ENCODE data around the gene MRPL10. TPM values are rescaled to one million over a fixed set of nuclear protein-coding genes. Genes with fewer than 3 reads are reported as not detected.

Gene MRPL10
- 31.0 and 45.8 TPM in 2 replicates for total RNA-seq

GRCh38 chr17:47831003-47831933, at the start of gene MRPL10, which contains the start of gene LRRC46:
MRPL10 (minus strand) TSS chr17:47831541; CDS start chr17:47831511, 30 bp downstream.
LRRC46 (plus strand) TSS chr17:47831670; CDS start chr17:47831990, 320 bp downstream.

GRCh38 chr17:47850692-47851573, 19.6 kb upstream of the MRPL10 start, which contains the start of gene SP6:
SP6 (minus strand) TSS chr17:47851163; CDS start chr17:47848429, 2,734 bp downstream.

GRCh38 chr17:47840742-47841487, 9.6 kb upstream of the MRPL10 start, which contains the start of gene SCRN2:
SCRN2 (minus strand) TSS chr17:47841273; CDS start chr17:47840843, 430 bp downstream.

GRCh38 chr17:47821424-47822391, 9.6 kb downstream of the MRPL10 start, which contains the start of gene OSBPL7:
OSBPL7 (minus strand) TSS chr17:47821794; CDS start chr17:47820278, 1,516 bp downstream.

Other genes with a start within 250 kb of the MRPL10 start
- 182 and 186 TPM in 2 replicates for gene KPNB1, start 181.6 kb downstream of the MRPL10 start, total RNA-seq
- gene TBKBP1, start 137.4 kb downstream of the MRPL10 start, total RNA-seq, result 13.6 and 16.9 TPM in 2 replicates
- gene TBX21, start 98.3 kb downstream of the MRPL10 start, total RNA-seq, result not detected in 2 replicates
- 6.4 and 10.0 TPM in 2 replicates for gene OSBPL7, start 9.7 kb downstream of the MRPL10 start, total RNA-seq
- gene LRRC46, start 129 bp upstream of the MRPL10 start, total RNA-seq, result 0.60 TPM in 1 of 2 replicates, not detected in the other
- 26.6 and 40.6 TPM in 2 replicates for gene SCRN2, start 9.7 kb upstream of the MRPL10 start, total RNA-seq
- gene SP6, start 19.6 kb upstream of the MRPL10 start, total RNA-seq, result 0.26 TPM in 1 of 2 replicates, not detected in the other
- gene SP2, start 64.7 kb upstream of the MRPL10 start, total RNA-seq, result 1.9 and 8.1 TPM in 2 replicates
- gene PNPO, start 110.0 kb upstream of the MRPL10 start, total RNA-seq, result 29.5 and 33.3 TPM in 2 replicates
- not detected in 2 replicates for gene PRR15L, start 126.3 kb upstream of the MRPL10 start, total RNA-seq
- gene CDK5RAP3, start 139.6 kb upstream of the MRPL10 start, total RNA-seq, result 59.7 and 59.8 TPM in 2 replicates
- gene COPZ2, start 206.3 kb upstream of the MRPL10 start, total RNA-seq, result 88.6 and 94.8 TPM in 2 replicates
- gene NFE2L1, start 216.8 kb upstream of the MRPL10 start, total RNA-seq, result 69.9 and 98.4 TPM in 2 replicates